CD14-positive monocyte (primary cell): ENCODE measurements around the gene MRPL41. TPM values are rescaled to one million over a fixed set of nuclear protein-coding genes. Genes with fewer than 3 reads are reported as not detected.
"Not testable (repeated sequence)": the region's sequence is repeated elsewhere in the genome, so short reads cannot be mapped to it uniquely, and the experiment has no call there.

Experiments used
- DNase-seq, 3 donors: peaks; one replicate each; pipeline ENCODE4 v3.0.0-alpha.2; 2011 to 2022
- H2AFZ ChIP-seq: 2 replicates; pipeline ENCODE4 v1.6.0; 2012; ENCODE audit warnings: mild to moderate bottlenecking, low read depth, low read length, inconsistent platforms; ENCODE audit not compliant: insufficient read depth, poor library complexity, severe bottlenecking
- H3K27ac ChIP-seq, 2 donors: 1 replicate in 1 of 2; 2 replicates in 1 of 2; pipeline ENCODE4 v1.5.1; 2012 to 2013; ENCODE audit warnings: low read length in 2 of 2, control low read depth in 1 of 2, inconsistent platforms in 1 of 2, low read depth in 1 of 2, mild to moderate bottlenecking in 1 of 2
- H3K27me3 ChIP-seq, 2 donors: one replicate each; pipeline versions ENCODE4 v1.6.0 to v1.6.1; 2011 to 2013; ENCODE audit warnings: low read length in 2 of 2; ENCODE audit not compliant: control insufficient read depth in 2 of 2, insufficient read depth in 2 of 2
- H3K36me3 ChIP-seq, 2 donors: replicated peaks in 1 of 2; 1 replicate in 1 of 2; 2 replicates in 1 of 2; pipeline versions ENCODE4 v1.5.1 to v1.6.1; 2012 to 2013; ENCODE audit warnings: low read length in 2 of 2, control low read depth in 1 of 2, inconsistent platforms in 1 of 2, mild to moderate bottlenecking in 1 of 2; ENCODE audit not compliant: insufficient read depth in 2 of 2, control insufficient read depth in 1 of 2
- H3K4me1 ChIP-seq, 2 donors: 1 replicate in 1 of 2; 2 replicates in 1 of 2; pipeline versions ENCODE4 v1.5.1 to v1.6.1; 2012 to 2013; ENCODE audit warnings: low read length in 2 of 2, control low read depth in 1 of 2, inconsistent platforms in 1 of 2, mild to moderate bottlenecking in 1 of 2, moderate library complexity in 1 of 2; ENCODE audit not compliant: insufficient read depth in 2 of 2, control insufficient read depth in 1 of 2
- H3K4me2 ChIP-seq: replicated peaks from 2 replicates; pipeline ENCODE3; 2012; ENCODE audit warnings: low read length, moderate library complexity, mild to moderate bottlenecking; ENCODE audit not compliant: poor library complexity, severe bottlenecking; ENCODE audit errors: extremely low read depth
- H3K4me3 ChIP-seq, 3 experiments: fragments of 200-600 bp in 1 of 3; sonication (generic) in 1 of 3; replicated peaks in 1 of 3; 1 replicate in 2 of 3; 2 replicates in 1 of 3; pipeline ENCODE4 v1.5.1; 2011 to 2013; ENCODE audit warnings: low read length in 3 of 3, mild to moderate bottlenecking in 3 of 3, control low read depth in 2 of 3, low read depth in 2 of 3, inconsistent platforms in 1 of 3, moderate library complexity in 1 of 3
- H3K79me2 ChIP-seq: 2 replicates; pipeline ENCODE4 v1.6.0; 2012; ENCODE audit warnings: mild to moderate bottlenecking, control low read depth, inconsistent platforms, low read length, moderate library complexity; ENCODE audit not compliant: insufficient read depth
- H3K9ac ChIP-seq: 2 replicates; pipeline ENCODE4 v1.6.0; 2017; ENCODE audit warnings: low read length, mild to moderate bottlenecking; ENCODE audit not compliant: insufficient read depth, poor library complexity, severe bottlenecking
- H3K9me3 ChIP-seq, 2 donors: replicated peaks in 1 of 2; 1 replicate in 1 of 2; 2 replicates in 1 of 2; pipeline versions ENCODE4 v1.5.1 to v1.6.1; 2012 to 2013; ENCODE audit warnings: low read length in 2 of 2, control low read depth in 1 of 2; ENCODE audit not compliant: control insufficient read depth in 1 of 2, insufficient read depth in 1 of 2
- H4K20me1 ChIP-seq: 2 replicates; pipeline ENCODE4 v1.6.0; 2012; ENCODE audit warnings: mild to moderate bottlenecking, low read length, control low read depth, moderate library complexity; ENCODE audit not compliant: insufficient read depth
- H3K27ac Mint-ChIP-seq, 7 donors: one replicate each; pipeline ENCODE4 v1.8.0; 2020; ENCODE audit warnings: mild to moderate bottlenecking in 7 of 7, mixed read lengths in 7 of 7, moderate library complexity in 6 of 7, inconsistent platforms in 2 of 7
- H3K27me3 Mint-ChIP-seq, 3 donors: one replicate each; pipeline ENCODE4 v1.8.0; 2021 to 2022; ENCODE audit warnings: low read depth in 3 of 3, mild to moderate bottlenecking in 3 of 3, mixed read lengths in 3 of 3, moderate library complexity in 3 of 3, inconsistent platforms in 1 of 3
- H3K36me3 Mint-ChIP-seq, 2 donors: one replicate each; pipeline ENCODE4 v1.8.0; 2020; ENCODE audit warnings: mixed read lengths in 2 of 2, inconsistent platforms in 1 of 2, mild to moderate bottlenecking in 1 of 2
- H3K4me1 Mint-ChIP-seq: one replicate; pipeline ENCODE4 v1.8.0; 2020; ENCODE audit warnings: mild to moderate bottlenecking, mixed read lengths
- H3K4me3 Mint-ChIP-seq, 2 donors: one replicate each; pipeline ENCODE4 v1.8.0; 2020; ENCODE audit warnings: mild to moderate bottlenecking in 2 of 2, mixed read lengths in 2 of 2, moderate library complexity in 1 of 2
- H3K9me3 Mint-ChIP-seq, 7 donors: one replicate each; pipeline ENCODE4 v1.8.0; 2020 to 2022; ENCODE audit warnings: mixed read lengths in 7 of 7, mild to moderate bottlenecking in 6 of 7, moderate library complexity in 6 of 7, inconsistent platforms in 2 of 7
- WGBS: methylation state at CpG from one replicate; pipeline ENCODE4 v1.1.5; 2013; ENCODE audit warnings: missing lambda C conversion rate; ENCODE audit not compliant: insufficient coverage; 5-methylcytosine and 5-hydroxymethylcytosine counted together
- intact Hi-C, 2 donors: fragments of 100-400 bp; cut with micrococcal nuclease; formaldehyde crosslinking; loops; one replicate each; pipeline versions ENCODE4 v1.15.0 to v1.15.1; 2023
- polyA plus RNA-seq, 3 donors: library from polyadenylated mRNA; depleted of rRNA in 1 of 3; unstranded in 2 of 3; stranded (reverse) in 1 of 3; fragments of 300-500 nt in 2 of 3; fragments of >200 nt in 1 of 3; fragmentation: Illumina TruSeq in 2 of 3; gene quantifications; 1 replicate in 2 of 3; 2 replicates in 1 of 3; pipeline ENCODE4 v1.2.3, GENCODE V29; 2012 to 2021
- TF ChIP-seq, protein P1 (sequence below): fragments of 200-600 bp; IDR thresholded peaks from one replicate; pipeline ENCODE4 v1.8.0; 2022; ENCODE audit warnings: antibody characterized with exemption, mild to moderate bottlenecking

The MRPL41 gene
- polyA plus RNA-seq, 3 donors, result 17.3 to 49.4 (median 33.2) TPM

DNA sequence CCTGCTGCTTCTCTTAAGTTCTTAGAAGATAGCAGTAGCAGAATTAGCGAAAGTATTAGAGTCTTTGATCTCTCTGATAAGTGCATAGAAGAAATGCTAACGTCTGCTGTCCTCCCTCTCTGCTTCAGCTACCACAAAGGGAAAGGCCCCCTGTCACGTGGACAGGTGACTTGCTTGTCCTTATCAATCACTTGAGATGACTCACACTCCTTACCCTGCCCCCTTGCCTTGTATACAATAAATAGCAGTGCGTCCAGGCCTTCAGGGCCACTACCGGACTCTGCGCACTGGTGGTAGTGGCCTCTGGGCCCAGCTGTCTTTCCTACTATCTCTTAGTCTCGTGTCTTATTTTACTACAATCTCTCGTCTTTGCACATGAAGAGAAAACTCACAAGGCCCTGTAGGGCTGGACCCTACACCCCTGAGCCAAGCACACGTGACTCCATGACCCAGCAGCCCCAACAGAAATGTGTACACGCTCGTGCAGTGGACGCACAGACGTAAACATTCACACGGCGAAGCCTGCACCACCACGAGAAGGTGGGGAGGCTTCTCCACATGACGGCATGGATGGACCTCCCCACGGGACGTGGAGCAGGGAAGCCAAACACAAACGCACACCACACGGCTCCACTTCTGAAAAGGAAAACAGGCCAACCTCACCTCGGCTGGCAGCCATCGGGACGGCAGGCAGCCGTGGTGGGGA is 39.8 kb upstream of the MRPL41 start:
- no peaks in the 10 kb centered on the region for H4K20me1 ChIP-seq
- no peaks in the 10 kb centered on the region for H3K4me1 Mint-ChIP-seq
- no peak overlapping the region for H2AFZ ChIP-seq
- no peaks in the 10 kb centered on the region for H3K36me3 Mint-ChIP-seq
- no peak overlapping the region for H3K27ac Mint-ChIP-seq
- TF ChIP-seq, protein P1, sequence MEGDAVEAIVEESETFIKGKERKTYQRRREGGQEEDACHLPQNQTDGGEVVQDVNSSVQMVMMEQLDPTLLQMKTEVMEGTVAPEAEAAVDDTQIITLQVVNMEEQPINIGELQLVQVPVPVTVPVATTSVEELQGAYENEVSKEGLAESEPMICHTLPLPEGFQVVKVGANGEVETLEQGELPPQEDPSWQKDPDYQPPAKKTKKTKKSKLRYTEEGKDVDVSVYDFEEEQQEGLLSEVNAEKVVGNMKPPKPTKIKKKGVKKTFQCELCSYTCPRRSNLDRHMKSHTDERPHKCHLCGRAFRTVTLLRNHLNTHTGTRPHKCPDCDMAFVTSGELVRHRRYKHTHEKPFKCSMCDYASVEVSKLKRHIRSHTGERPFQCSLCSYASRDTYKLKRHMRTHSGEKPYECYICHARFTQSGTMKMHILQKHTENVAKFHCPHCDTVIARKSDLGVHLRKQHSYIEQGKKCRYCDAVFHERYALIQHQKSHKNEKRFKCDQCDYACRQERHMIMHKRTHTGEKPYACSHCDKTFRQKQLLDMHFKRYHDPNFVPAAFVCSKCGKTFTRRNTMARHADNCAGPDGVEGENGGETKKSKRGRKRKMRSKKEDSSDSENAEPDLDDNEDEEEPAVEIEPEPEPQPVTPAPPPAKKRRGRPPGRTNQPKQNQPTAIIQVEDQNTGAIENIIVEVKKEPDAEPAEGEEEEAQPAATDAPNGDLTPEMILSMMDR, result no peak
- no peak overlapping the region for H3K9ac ChIP-seq
- H3K9me3 ChIP-seq, result no peaks in the 10 kb centered on the region
- no peak overlapping the region for H3K27ac ChIP-seq
- 95% methylated on average over 19 of the region's 25 CpGs for WGBS
- H3K27me3 ChIP-seq, result no peaks in the 10 kb centered on the region
- no peaks in the 10 kb centered on the region for H3K36me3 ChIP-seq
- peaks cover 0 to 7% (median 2%) of the 10 kb centered on the region in 3 donors for H3K27me3 Mint-ChIP-seq
- H3K4me3 ChIP-seq, result no peak overlapping the region
- DNase-seq, result no peak
- H3K79me2 ChIP-seq, result no peaks in the 10 kb centered on the region
- intact Hi-C loops, result no loop called here
- H3K4me3 Mint-ChIP-seq, result no peak overlapping the region
- peaks cover 0 to 10% (median 0%) of the 10 kb centered on the region in 7 donors for H3K9me3 Mint-ChIP-seq
- no peaks in the 10 kb centered on the region for H3K4me1 ChIP-seq
- no peak overlapping the region for H3K4me2 ChIP-seq

DNA sequence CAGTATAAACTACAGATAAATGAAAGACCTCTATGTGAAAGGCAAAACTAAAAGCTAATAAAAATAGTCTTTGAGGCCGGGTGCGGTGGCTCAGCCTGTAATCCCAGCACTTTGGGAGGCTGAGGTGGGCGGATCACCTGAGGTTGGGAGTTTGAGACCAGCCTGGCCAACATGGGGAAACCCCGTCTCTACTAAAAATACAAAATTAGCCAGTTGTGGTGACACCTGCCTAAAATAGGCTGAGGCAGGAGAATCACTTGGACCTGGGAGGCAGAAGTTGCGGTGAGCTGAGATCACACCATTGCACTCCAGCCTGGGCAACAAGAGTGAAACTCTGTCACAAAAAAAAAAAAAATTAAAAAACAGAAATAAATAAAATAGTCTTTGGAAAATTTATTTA is 38.5 kb upstream of the MRPL41 start:
- H3K27me3 ChIP-seq, H4K20me1 ChIP-seq, H3K4me1 ChIP-seq, intact Hi-C loops, H3K4me2 ChIP-seq, H3K36me3 ChIP-seq, H2AFZ ChIP-seq, H3K27ac ChIP-seq, H3K9me3 ChIP-seq, H3K4me1 Mint-ChIP-seq, H3K36me3 Mint-ChIP-seq, H3K27me3 Mint-ChIP-seq, H3K27ac Mint-ChIP-seq, H3K9ac ChIP-seq, H3K4me3 Mint-ChIP-seq, DNase-seq, H3K79me2 ChIP-seq, H3K4me3 ChIP-seq, H3K9me3 Mint-ChIP-seq: not testable (repeated sequence)
- WGBS, result 100% methylated on average over 1 of the region's 5 CpGs

DNA sequence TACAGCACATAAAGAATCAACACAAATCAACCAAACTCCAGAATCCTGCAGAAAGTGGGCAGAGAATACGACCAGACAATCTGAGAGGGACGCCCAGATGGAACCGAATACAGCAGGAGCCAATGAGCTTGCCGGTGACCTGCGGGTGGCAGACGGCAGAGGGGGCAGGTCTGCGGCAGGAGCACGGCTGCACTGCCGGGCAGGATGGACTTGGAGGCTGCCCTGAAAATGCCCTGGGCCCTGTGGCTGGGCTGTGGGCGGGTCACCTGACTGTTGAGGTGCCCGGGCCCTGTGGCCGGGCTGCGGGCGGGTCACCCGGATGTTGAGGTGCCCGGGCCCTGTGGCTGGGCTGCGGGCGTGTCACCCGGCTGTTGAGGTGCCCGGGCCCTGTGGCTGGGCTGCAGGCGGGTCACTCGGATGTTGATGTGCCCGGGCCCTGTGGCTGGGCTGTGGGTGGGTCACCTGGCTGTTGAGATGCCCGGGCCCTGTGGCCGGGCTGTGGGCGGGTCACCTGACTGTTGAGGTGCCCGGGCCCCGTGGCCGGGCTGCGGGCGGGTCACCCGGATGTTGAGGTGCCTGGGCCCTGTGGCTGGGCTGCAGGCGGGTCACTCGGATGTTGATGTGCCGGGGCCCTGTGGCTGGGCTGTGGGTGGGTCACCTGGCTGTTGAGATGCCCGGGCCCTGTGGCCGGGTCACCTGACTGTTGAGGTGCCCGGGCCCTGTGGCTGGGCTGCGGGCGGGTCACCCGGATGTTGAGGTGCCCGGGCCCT is 37.7 kb upstream of the MRPL41 start:
- H2AFZ ChIP-seq, H3K27me3 Mint-ChIP-seq, H3K4me2 ChIP-seq, H3K9me3 Mint-ChIP-seq, H3K27ac Mint-ChIP-seq, H3K27ac ChIP-seq, DNase-seq, H3K4me3 ChIP-seq, H4K20me1 ChIP-seq, H3K4me1 Mint-ChIP-seq, H3K9me3 ChIP-seq, H3K27me3 ChIP-seq, H3K4me1 ChIP-seq, H3K36me3 ChIP-seq, H3K36me3 Mint-ChIP-seq, intact Hi-C loops, H3K9ac ChIP-seq, H3K79me2 ChIP-seq: not testable (repeated sequence)
- peak overlapping the region in 1 of 2 donors; percentile 45 for H3K4me3 Mint-ChIP-seq
- WGBS, result 91% methylated on average over 25 of the region's 42 CpGs
